ENCODE measurements around the gene GAMT.

DNA sequence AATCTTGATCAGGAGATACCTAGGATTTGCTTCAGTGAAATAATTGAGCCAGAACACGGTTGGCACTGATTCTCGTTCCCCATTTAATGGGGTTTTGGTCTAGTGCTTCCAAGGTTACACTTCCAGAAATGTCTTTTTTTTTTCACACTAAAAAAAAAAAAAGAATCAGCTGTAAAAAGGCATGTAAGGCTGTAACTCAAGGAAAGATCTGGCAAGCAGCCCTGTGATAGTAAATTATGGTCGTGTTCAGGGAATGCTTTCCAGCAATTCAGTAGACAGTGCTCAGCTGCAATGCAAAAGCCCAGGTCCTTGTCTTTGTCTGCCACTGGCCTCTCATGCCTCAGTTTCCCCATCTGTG is 44.9 kb downstream of the GAMT start:
- TF ChIP-seq YY1 (IDR thresholded peaks at IDR 0.05; ENCODE audit: insufficient read depth, insufficient read length): no peak
- TF ChIP-seq ZNF274 (IDR thresholded peaks at IDR 0.05; ENCODE audit: low read depth, low read length): no peak

All from NT2/D1 (cell line).